Midbrain (tissue), 1 donor: ENCODE results near the gene GPBAR1.
"Not testable (repeated sequence)": the region's sequence is repeated elsewhere in the genome, so short reads cannot be mapped to it uniquely, and the experiment has no call there.

Experiments
- DNase-seq: peaks from one replicate; lab custom pipeline; 2025; lab: John Stamatoyannopoulos, UW

Gene GPBAR1

GRCh38 chr2:218310853-218311540 lies 50.2 kb downstream of the GPBAR1 start:
- no peak for DNase-seq

DNA sequence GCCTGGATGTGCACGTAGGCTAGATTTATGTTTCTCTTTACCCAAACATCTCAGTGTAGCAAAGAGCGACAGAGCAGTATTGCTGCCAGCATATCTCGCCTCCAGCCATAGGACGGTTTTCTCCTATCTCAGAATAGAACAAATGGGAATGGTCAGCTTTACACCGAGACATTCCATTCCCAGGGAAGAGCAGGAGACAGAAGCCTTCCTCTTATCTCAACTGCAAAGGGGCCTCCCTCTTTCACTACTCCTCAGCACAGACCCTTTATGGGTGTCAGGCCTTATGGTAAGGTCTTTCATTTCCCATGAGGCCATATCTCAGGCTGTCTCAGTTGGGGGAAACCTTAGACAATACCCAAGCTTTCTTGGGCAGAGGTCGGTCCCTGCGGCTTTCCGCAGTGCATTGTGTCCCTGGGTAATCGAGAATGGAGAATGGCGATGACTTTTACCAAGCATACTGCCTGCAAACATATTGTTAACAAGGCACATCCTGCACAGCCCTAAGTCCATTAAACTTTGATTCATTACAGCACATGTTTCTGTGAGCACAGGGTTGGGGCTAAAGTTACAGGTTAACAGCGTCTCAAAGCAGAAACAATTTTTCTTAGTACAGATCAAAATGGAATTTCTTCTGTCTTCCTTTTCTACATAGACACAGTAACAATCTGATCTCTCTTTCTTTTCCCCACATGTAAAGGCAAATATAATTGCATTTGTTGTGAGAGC lies 50.9 kb downstream of the GPBAR1 start:
- not testable (repeated sequence) for DNase-seq

DNA sequence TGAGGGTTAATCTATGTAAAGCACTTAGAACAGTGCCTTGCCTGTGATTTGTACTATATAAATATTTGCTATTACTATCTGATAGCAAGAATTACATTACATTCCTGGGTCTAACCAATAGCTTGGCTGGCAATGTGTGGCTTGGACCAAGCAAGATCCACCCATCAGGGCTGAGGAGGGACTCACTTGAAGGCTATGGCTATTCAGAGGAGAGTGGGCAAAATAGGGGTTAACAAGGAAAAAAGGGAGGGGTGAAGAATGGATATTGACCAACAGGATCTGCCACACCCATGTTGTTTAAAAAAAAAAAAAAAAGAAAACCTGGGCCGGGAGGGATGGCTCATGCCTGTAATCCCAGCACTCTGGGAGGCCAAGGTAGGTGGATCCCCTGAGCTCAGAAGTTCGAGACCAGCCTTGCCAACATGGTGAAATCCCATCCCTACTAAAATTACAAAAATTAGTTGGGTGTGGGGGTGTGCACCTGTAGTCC lies 51.5 kb downstream of the GPBAR1 start:
- DNase-seq = no peak

DNA sequence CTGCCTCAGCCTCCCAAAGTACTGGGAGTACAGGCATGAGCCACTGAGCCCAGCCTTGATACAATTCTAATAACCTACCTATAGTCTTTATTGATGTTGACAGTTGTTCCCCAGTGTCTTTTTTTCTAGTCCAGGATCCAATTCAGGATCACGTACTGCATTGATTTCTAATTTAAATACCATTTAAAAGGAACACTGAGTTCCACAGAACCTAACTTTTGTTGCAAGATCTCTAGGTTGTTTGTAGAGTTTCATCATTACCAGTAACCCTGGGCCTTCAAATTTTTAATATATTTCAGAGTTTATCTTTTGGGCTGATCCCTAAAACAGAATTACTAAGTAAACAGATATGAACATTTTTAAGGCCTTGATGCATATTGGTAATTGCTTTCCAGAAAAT lies 52.5 kb downstream of the GPBAR1 start:
- no peak for DNase-seq
